Measurements from ENCODE around the gene ASCC3. TPM values are rescaled to one million over a fixed set of nuclear protein-coding genes. Genes with fewer than 3 reads are reported as not detected.
A peak's percentile ranks its signal among the peaks of the same experiment; 100 is the strongest.

Gene ASCC3
- total RNA-seq, 4 donors from 2014 or later = 14.2 to 58.9 (median 36.6) TPM

GRCh38 chr6:100464162-100464851 is 416.8 kb downstream of the ASCC3 start:
- no peaks in the 10 kb centered on the region for H3K36me3 ChIP-seq
- TF ChIP-seq POLR2A (IDR thresholded peaks at IDR 0.05) = no peak
- TF ChIP-seq, protein P1, sequence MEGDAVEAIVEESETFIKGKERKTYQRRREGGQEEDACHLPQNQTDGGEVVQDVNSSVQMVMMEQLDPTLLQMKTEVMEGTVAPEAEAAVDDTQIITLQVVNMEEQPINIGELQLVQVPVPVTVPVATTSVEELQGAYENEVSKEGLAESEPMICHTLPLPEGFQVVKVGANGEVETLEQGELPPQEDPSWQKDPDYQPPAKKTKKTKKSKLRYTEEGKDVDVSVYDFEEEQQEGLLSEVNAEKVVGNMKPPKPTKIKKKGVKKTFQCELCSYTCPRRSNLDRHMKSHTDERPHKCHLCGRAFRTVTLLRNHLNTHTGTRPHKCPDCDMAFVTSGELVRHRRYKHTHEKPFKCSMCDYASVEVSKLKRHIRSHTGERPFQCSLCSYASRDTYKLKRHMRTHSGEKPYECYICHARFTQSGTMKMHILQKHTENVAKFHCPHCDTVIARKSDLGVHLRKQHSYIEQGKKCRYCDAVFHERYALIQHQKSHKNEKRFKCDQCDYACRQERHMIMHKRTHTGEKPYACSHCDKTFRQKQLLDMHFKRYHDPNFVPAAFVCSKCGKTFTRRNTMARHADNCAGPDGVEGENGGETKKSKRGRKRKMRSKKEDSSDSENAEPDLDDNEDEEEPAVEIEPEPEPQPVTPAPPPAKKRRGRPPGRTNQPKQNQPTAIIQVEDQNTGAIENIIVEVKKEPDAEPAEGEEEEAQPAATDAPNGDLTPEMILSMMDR (IDR thresholded peaks at IDR 0.05) = no peak
- no peak overlapping the region for H3K27ac ChIP-seq
- H3K4me1 ChIP-seq = peaks cover 0 to 46% (median 14%) of the 10 kb centered on the region in 3 donors
- peak overlapping the region in 2 of 4 donors; percentile 34 to 48 for H3K4me3 ChIP-seq
- peaks cover 38 to 100% (median 84%) of the 10 kb centered on the region in 4 donors for H3K27me3 ChIP-seq
- intact Hi-C loops (cut with DNase I) = no loop called here
- H3K9me3 ChIP-seq = no peaks in the 10 kb centered on the region
- WGBS, 2 donors = 10 to 14% methylated on average over 2 to 13 of the region's 46 CpGs
- no peak for DNase-seq

DNA sequence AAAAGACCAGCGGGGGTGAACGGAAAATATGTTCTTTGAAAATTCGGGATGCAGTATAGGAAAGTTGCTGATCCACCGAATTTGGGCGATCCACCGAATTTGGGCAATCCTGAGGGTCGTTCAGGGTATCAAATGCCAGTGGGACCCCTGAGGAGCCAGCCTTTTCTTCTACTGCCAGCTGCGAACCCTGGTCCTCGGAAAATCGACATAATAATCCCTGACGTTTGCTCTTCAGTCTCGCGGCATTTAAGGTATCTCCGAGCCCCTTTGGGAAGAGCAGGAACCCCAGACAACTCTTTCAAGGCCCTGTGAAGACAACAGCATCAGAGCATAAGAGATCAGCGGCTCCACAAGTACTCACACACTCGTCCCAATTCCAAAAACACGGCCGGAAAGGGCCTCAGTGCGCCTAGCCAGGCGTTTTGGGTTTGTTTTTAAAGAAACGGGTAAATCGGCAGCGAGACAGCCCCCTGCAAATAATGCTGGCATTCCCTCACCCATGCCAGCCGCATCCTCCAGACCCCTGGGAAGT is 417.4 kb downstream of the ASCC3 start:
- Histone ChIP-seq H3K27ac (no peak overlapping the region), H3K36me3 (no peaks in the 10 kb centered on the region), H3K4me1 (peaks cover 0 to 46% (median 14%) of the 10 kb centered on the region in 3 donors), H3K27me3 (peaks cover 35 to 100% (median 85%) of the 10 kb centered on the region in 4 donors), H3K4me3 (peak overlapping the region in 1 of 4 donors; percentile 48), H3K9me3 (no peaks in the 10 kb centered on the region)
- DNase-seq = no peak
- WGBS, 2 donors = 9 to 15% methylated on average over 13 to 17 of the region's 24 CpGs
- intact Hi-C loops (cut with DNase I) = no loop called here
- TF ChIP-seq, protein P1 (IDR thresholded peaks at IDR 0.05) = no peak

DNA sequence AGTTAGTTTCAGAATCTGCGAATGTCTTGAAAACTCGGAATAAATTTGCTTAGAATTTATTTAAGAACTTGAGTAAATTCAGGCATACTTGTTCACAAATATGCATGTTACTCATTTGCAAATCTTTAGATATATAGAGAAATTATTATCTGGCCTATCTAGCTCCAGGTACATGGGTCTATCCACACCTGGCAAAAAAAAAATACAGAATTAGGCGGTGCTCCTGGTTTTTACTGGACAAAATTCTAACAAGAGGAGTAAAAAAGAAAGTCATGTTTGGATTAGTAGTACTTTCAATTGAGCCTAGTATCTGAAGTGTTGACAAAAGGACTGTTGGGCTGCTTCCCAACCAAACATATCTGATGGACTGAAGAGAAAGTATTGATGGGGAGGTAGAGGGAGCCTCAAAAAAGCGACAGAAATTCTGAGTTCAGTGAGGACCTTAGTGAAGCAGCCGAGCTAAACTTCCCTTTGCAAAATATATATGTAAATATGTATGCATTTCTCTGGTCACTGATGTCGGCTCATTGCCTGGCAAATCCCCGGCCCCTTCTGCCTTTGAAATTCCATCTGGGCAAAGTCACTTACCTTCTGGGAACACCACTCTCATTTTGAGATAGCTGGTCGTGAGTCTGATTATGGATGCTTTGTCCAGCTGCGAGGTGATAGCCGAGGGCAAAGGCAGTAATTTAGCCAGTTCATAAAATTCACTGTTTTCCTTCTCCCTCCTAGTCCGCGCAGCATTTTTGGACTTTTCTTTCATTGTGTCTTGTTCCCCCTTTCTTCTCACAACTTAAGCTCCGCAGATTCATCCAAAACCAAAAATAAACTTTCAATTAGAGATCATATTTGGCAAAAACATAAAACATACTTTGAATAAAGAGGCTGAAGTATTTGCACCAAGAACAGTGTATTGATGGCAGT is 418.2 kb downstream of the ASCC3 start:
- H3K4me1 ChIP-seq = peaks cover 0 to 53% (median 14%) of the 10 kb centered on the region in 3 donors
- TF ChIP-seq, protein P1 (IDR thresholded peaks at IDR 0.05) = no peak
- no peak for TF ChIP-seq POLR2A (IDR thresholded peaks at IDR 0.05)
- intact Hi-C loops (cut with DNase I) = no loop called here
- H3K4me3 ChIP-seq = no peak overlapping the region
- peaks cover 42 to 100% (median 88%) of the 10 kb centered on the region in 4 donors for H3K27me3 ChIP-seq
- WGBS, 2 donors = 20 to 29% methylated on average over 13 of the region's 13 CpGs
- H3K27ac ChIP-seq = no peak overlapping the region
- H3K9me3 ChIP-seq = no peaks in the 10 kb centered on the region
- H3K36me3 ChIP-seq = no peaks in the 10 kb centered on the region
- no peak for DNase-seq

GRCh38 chr6:100461917-100462705 is 419.0 kb downstream of the ASCC3 start:
- no peaks in the 10 kb centered on the region for H3K36me3 ChIP-seq
- peaks cover 0 to 51% (median 14%) of the 10 kb centered on the region in 3 donors for H3K4me1 ChIP-seq
- no peak for DNase-seq
- no peak overlapping the region for H3K4me3 ChIP-seq
- no peak overlapping the region for H3K27ac ChIP-seq
- intact Hi-C loops (cut with DNase I) = no loop called here
- peaks cover 34 to 100% (median 88%) of the 10 kb centered on the region in 4 donors for H3K27me3 ChIP-seq
- 17 to 19% methylated on average over 3 of the region's 3 CpGs for WGBS, 2 donors
- peaks cover 0 to 6% (median 0%) of the 10 kb centered on the region in 3 donors for H3K9me3 ChIP-seq
- TF ChIP-seq POLR2A (IDR thresholded peaks at IDR 0.05) = no peak
- TF ChIP-seq, protein P1 (IDR thresholded peaks at IDR 0.05) = no peak

All from esophagus squamous epithelium (tissue), 5 donors.